NCI-H526 treated with DMSO at 0.1 percent for 48 hours (cell line): Measurements from ENCODE around the gene PARP8.
"Not testable (repeated sequence)": the region's sequence is repeated elsewhere in the genome, so short reads cannot be mapped to it uniquely, and the experiment has no call there.

Experiments used
- DNase-seq: peaks from one replicate; lab custom pipeline; 2025; lab: John Stamatoyannopoulos, UW

The PARP8 gene

DNA sequence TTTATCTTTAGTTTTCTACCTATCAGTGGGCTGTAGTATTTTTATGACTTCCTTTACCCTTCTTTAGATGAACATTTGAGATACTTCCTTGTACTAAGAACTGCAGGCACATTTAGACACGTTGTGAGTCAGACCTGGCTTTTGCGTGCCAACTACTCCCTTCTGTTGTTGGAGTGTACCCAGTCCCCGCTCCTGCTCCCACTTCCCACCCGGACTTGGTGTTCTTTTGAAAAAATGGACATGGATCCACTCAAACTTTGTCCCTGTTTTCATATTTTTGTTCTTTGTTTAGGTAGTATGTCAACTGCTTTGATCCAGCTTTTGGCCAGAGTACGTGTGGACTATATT, 60.7 kb downstream of the PARP8 start:
- no peak for DNase-seq

GRCh38 chr5:50727845-50728244, 61.4 kb downstream of the PARP8 start:
- no peak for DNase-seq

GRCh38 chr5:50730336-50730735, 63.9 kb downstream of the PARP8 start:
- DNase-seq = no peak

DNA sequence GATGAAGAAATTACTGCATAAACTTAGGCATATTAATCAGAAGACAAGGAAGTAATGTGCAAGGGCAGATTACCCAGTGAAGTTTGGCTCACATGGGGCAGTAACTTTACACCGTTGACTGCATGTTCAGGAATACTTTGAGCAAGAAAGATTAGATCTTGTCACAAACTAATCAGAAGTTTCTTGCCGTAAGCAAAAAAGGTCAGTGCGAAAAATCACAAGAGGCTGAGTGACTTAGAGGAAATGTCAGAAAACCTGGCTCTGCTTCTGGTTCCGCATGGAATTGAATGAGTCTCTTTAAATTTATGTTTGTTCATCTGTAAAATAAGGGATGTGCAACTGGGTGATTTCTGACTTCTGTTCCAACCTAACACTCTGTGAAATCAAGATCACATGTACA, 64.4 kb downstream of the PARP8 start:
- no peak for DNase-seq

DNA sequence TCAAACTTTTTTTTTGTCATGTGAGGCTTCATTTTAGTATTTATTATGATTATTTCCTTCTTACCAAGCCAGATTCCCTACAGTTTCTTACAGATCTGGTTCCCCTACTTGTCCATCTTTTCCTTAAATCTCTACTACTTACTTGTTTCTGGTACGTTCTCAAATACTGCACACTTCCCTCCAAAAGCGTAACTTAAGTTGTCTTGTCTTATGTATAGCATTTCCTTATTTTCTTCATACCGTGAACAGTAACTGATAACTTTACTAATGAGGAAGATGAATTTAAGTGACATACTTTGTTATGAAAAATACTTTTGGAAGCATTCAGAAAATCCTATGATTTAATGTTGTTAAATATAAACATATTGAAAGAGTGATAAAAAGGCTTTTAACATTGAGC, 67.3 kb downstream of the PARP8 start:
- no peak for DNase-seq

GRCh38 chr5:50738864-50739263, 72.4 kb downstream of the PARP8 start:
- DNase-seq = no peak

GRCh38 chr5:50740832-50741231, 74.4 kb downstream of the PARP8 start:
- DNase-seq = no peak

GRCh38 chr5:50744776-50745175, 78.3 kb downstream of the PARP8 start:
- DNase-seq = no peak

DNA sequence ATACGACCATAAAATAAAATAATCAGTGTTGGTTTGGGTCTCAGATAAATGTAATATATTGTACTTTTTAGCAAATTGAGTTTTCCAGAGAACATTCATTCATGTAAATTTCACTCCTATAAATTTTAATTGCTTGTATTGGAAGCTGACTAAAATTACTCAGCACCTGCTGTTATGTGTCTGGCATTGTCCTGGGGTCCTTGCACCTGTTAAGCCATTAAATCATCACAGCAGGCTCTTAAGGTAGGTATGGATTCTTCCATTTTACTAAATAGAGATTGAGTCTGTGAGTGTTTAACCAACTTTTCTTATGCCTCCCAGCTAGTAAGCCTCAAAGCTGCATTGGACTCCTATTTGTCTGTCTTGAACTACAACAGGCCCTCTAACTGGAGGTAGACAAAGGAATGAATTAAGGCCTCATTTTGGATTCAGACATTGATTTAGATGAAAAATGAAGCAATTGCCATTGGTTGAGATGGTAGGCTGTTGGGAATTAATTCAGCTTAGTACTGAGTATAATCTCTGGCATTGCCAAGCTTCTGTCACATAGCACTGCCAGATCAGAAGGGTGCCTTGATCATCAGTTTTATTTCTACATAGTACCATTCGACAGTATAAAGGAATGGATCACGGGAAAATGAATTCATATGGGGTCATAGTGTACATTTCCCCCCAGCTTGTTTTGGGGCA, 78.9 kb downstream of the PARP8 start:
- DNase-seq = no peak

DNA sequence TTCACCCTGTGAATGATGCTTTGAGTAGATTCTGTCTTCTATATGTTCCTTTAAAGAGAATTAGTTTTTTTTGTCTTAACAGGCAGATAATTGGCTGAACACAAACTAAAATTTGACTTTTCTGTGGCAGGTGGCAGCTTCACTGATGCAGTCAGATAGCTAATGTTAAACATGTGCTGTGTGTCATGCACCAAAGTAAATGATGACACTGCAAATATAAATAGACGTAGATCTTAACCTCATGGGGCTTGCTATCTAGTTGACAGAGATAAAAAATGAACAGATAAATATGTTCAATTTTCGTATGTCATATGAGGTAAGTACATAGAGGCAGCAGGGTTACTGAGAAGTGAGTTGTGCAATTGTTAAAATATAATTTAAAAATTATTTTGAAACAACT, 82.7 kb downstream of the PARP8 start:
- no peak for DNase-seq

DNA sequence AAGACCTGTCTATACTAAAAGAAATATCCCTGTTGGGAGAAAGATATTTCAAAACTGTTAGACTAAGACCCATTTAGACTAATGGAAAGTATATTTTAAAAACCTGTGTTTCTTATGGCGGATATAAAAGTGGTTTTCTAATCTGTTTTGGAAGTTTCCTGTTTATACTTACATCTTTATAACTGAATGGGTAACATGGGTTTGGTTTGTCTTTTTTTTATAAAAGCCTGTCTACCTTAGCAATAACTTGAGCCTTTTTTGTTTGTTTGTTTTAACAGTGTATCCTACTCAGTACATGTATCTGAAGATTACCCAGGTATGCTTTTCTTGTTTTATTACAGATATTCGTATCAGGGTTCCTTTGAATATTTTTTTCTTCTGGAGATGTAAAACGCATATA, 83.4 kb downstream of the PARP8 start:
- no peak for DNase-seq

GRCh38 chr5:50751064-50751657, 84.7 kb downstream of the PARP8 start:
- peak; percentile 87 for DNase-seq

- no peak for DNase-seq
These were observed 86.4 kb downstream of the PARP8 start for GRCh38 chr5:50752800-50753199.

DNA sequence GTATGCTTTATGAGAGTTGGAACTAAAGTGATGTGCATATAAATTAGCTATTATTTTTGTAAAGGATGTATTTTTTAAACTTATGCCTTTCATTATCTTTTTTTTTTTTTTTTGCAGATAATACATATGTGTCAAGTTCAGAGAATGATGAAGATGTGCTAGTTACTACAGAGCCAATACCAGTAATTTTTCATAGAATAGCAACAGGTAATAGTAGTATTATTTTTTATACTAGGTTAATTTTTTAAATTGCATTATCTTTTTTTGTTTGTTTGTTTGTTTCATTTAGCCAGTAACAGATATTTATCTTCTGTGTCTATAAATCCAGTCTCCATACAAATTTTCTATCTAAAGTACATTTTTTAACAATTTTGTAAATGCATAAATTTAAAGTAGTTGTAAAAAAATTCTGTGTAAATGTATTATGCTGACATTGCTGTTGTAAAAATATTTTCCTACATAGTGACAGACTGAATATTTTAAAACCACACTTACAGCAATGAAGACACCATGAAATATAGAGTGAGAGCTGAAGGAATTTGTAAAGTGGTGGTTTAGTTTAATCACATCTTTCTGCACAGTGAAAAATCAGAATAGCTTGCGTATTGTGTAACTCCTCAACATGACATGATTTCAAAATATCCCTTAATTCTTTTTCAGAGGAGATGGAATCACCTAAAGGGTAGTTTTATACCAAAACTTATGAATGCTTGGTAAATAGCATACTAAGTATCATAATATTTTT, 93.3 kb downstream of the PARP8 start:
- no peak for DNase-seq

DNA sequence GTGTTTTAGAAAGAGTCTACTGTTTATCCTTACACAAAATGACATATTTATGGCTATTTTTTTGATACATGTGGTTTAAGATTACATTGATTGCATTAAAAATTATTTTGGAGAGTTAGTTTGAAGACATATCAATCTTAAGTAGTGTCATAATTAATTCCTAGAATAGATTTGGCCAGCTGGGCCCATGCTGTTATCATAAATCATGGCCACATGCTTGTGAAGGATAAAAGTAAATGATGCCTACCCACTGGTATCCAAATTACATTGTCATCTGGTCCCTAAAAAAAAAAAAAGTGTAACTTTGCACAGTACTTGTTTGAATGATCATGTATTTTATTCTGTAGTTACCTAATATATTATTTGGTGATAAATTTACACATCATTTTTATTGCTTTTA, 96.9 kb downstream of the PARP8 start:
- no peak for DNase-seq

GRCh38 chr5:50763846-50764245, 97.4 kb downstream of the PARP8 start:
- DNase-seq = no peak

DNA sequence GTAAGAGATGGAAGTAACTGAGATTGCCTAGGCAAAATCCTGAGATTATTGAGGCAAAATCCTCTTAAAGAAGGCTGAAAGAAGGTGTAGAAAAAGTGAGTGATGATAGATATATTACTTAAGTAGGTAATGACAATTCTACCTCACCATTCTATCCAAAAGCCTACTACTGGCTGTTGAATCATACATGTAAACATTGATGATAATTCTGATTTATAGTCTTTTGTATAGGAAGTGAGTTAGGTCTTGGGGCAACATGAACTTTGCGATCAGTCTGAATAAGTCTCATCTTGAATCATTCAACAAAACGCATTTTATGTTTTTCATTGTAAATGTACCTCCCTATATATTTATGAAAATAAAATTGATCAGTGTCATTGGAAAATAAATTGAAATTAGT, 99.6 kb downstream of the PARP8 start:
- no peak for DNase-seq

DNA sequence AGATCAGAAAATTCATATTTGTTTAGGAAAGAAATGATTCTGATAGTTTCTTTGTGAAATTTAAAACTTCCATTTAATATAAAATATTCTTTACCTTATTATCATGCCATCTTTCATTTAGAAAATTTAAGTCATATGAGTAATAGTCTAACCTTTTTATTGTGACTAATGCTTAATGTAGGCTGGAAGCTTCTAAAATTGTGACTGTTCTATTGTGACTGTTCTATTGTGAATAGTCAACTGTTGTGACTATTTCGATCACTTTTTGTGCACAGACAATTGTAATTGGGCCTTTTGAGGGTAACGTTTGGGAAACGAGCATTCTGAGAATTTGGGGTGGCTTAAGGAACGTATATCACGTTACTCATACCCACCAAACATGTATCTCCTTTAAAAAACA, 100.0 kb downstream of the PARP8 start:
- no peak for DNase-seq

GRCh38 chr5:50766967-50767366, 100.5 kb downstream of the PARP8 start:
- no peak for DNase-seq

DNA sequence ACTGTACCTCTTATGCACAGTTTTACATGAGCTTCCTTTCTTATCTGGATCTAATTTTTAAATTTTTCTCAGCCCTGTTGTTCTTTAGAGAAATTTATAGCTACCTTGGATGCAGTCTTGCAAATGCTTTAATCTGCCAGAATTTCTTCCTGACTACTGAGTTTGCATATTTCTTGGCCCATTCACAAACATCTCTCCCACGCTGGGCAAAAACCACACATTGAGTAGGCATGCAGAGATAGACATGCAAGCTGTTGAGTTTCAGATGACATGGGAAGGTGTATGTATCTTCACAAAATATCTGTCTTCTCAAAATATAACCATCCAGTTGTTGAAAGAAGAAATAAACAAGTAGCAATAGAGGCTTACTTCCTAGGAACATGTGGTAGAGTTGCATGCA, 101.2 kb downstream of the PARP8 start:
- no peak for DNase-seq

DNA sequence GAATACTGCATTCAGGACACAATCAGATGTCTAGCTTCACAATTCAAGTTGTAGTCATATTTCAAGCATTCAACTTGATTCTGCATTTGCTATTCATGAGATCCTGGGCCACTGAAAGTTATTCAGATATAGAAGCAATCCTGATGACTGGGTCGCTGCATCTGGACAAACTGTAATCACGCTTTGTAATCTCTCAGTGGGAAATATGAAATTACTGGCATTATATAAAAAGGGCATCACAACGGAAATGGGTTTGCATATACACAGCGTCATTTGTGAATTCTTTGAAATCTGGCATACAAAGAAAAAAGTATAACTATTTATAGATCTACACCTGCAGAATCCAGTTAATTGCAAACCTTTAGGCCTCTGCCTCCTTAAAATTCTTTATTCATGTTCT, 102.2 kb downstream of the PARP8 start:
- no peak for DNase-seq

DNA sequence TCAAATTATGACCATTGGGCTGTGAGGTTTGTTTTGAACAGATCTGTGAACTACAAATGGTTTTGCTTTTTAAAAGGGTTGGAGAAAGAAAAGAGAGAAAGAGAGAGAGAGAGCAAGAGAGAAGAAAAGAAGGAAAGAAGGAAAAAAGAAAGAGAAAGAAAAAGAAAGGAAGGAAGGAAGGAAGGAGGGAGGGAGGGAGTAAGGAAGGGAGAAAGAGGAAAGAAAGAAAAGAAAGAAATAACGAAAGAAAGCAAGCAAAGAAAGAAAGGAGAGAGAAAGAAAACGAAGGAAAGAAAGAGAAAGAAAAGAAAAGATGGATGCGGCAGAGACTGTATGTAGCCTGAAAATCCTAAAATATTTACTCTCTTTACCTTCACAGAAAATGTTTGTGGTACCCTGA, 104.0 kb downstream of the PARP8 start:
- no peak for DNase-seq

DNA sequence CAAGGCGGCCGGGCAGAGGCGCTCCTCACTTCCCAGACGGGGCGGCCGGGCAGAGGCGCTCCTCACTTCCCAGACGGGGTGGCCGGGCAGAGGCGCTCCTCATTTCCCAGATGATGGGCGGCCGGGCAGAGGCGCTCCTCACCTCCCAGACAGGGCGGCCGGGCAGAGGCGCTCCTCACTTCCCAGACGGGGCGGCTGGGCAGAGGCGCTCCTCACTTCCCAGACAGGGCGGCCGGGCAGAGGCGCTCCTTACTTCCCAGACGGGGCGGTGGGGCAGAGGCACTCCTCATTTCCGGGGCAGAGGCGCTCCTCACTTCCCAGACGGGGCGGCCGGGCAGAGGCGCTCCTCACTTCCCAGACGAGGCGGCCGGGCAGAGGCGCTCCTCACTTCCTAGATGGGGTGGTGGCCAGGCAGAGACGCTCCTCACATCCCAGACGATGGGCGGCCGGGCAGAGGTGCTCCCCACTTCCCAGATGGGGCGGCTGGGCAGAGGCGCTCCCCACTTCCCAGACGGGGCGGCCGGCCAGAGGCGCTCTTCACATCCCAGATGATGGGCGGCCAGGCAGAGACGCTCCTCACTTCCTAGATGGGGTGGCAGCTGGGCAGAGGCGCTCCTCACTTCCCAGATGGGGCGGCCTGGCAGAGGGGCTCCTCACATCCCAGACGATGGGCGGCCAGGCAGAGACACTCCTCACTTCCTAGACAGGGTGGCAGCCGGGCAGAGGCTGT, 108.2 kb downstream of the PARP8 start:
- DNase-seq = not testable (repeated sequence)
